Measurements from ENCODE around the gene LRRC4C.

GRCh38 chr11:41081756-41082285, 377.6 kb downstream of the LRRC4C start:
- TF ChIP-seq, protein P1, sequence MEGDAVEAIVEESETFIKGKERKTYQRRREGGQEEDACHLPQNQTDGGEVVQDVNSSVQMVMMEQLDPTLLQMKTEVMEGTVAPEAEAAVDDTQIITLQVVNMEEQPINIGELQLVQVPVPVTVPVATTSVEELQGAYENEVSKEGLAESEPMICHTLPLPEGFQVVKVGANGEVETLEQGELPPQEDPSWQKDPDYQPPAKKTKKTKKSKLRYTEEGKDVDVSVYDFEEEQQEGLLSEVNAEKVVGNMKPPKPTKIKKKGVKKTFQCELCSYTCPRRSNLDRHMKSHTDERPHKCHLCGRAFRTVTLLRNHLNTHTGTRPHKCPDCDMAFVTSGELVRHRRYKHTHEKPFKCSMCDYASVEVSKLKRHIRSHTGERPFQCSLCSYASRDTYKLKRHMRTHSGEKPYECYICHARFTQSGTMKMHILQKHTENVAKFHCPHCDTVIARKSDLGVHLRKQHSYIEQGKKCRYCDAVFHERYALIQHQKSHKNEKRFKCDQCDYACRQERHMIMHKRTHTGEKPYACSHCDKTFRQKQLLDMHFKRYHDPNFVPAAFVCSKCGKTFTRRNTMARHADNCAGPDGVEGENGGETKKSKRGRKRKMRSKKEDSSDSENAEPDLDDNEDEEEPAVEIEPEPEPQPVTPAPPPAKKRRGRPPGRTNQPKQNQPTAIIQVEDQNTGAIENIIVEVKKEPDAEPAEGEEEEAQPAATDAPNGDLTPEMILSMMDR (IDR thresholded peaks at IDR 0.05; ENCODE audit: poor library complexity, severe bottlenecking), result no peak
- TF ChIP-seq EP300 (conservative IDR thresholded peaks at IDR 0.05; ENCODE audit: poor library complexity, severe bottlenecking), result no peak
- no peak for TF ChIP-seq EZH2 (IDR thresholded peaks at IDR 0.05; ENCODE audit: borderline replicate concordance, insufficient read depth, low read length, poor library complexity, severe bottlenecking)
- no peak for TF ChIP-seq TAF1 (IDR thresholded peaks at IDR 0.05; ENCODE audit: low read depth)

Data from neural cell (in vitro differentiated cells).